ENCODE measurements around the gene HIP1R.
"Not testable (repeated sequence)": the region's sequence is repeated elsewhere in the genome, so short reads cannot be mapped to it uniquely, and the experiment has no call there.

The HIP1R gene

GRCh38 chr12:122876281-122876680, 41.0 kb downstream of the HIP1R start:
- DNase-seq (ENCODE audit: low spot score) = not testable (repeated sequence)

- DNase-seq (ENCODE audit: low spot score) = no peak
Observed at GRCh38 chr12:122876731-122877130, 41.5 kb downstream of the HIP1R start.

- DNase-seq (ENCODE audit: low spot score) = no peak
Observed at GRCh38 chr12:122878780-122879612, 43.7 kb downstream of the HIP1R start.

- no peak for DNase-seq (ENCODE audit: low spot score)
Observed at GRCh38 chr12:122880155-122880667, 45.0 kb downstream of the HIP1R start.

- peak; percentile 79 for DNase-seq (ENCODE audit: low spot score)
Observed at GRCh38 chr12:122880668-122881067, 45.4 kb downstream of the HIP1R start.

GRCh38 chr12:122882908-122883558, 47.8 kb downstream of the HIP1R start:
- no peak for DNase-seq (ENCODE audit: low spot score)

GRCh38 chr12:122884091-122884826, 49.0 kb downstream of the HIP1R start:
- DNase-seq (ENCODE audit: low spot score) = no peak

- DNase-seq (ENCODE audit: low spot score) = no peak
Observed at GRCh38 chr12:122884860-122885259, 49.6 kb downstream of the HIP1R start.

- DNase-seq (ENCODE audit: low spot score) = no peak
Observed at GRCh38 chr12:122886161-122886560, 50.9 kb downstream of the HIP1R start.

GRCh38 chr12:122886851-122887818, 51.9 kb downstream of the HIP1R start:
- DNase-seq (ENCODE audit: low spot score) = peak; percentile 87

GRCh38 chr12:122887819-122888212, 52.6 kb downstream of the HIP1R start:
- no peak for DNase-seq (ENCODE audit: low spot score)

GRCh38 chr12:122888232-122888752, 53.0 kb downstream of the HIP1R start:
- DNase-seq (ENCODE audit: low spot score) = no peak

- DNase-seq (ENCODE audit: low spot score) = no peak
Observed at GRCh38 chr12:122889761-122890520, 54.7 kb downstream of the HIP1R start.

GRCh38 chr12:122891661-122892525, 56.6 kb downstream of the HIP1R start:
- no peak for DNase-seq (ENCODE audit: low spot score)

GRCh38 chr12:122892724-122893123, 57.5 kb downstream of the HIP1R start:
- not testable (repeated sequence) for DNase-seq (ENCODE audit: low spot score)

GRCh38 chr12:122893208-122894153, 58.2 kb downstream of the HIP1R start:
- DNase-seq (ENCODE audit: low spot score) = no peak

- no peak for DNase-seq (ENCODE audit: low spot score)
Observed at GRCh38 chr12:122894193-122895121, 59.2 kb downstream of the HIP1R start.
